WTC11 (cell line): ENCODE results near the gene FAM217B. TPM values are rescaled to one million over a fixed set of nuclear protein-coding genes. Genes with fewer than 3 reads are reported as not detected.

Experiments
- ATAC-seq: fragments of 200-7000 bp; cut with Tn5 transposase; 2 replicates; pipeline ENCODE4 v1.10.0; 2021; ENCODE audit warnings: mild to moderate bottlenecking, moderate library complexity
- CTCF ChIA-PET: fragments of 300-600 bp; sonication (Branson Sonifier 250); formaldehyde crosslinking; loops from one replicate; lab custom pipeline; 2021; ENCODE audit warnings: antibody characterized with exemption; lab: Charles Lee
- POLR2A ChIA-PET: fragments of 350-600 bp; sonication (Branson Sonifier 250); formaldehyde crosslinking; loops from one replicate; lab custom pipeline; 2021; ENCODE audit warnings: antibody characterized with exemption; lab: Charles Lee
- DNase-seq: peaks from one replicate; pipeline ENCODE4 v3.0.0; 2021; ENCODE audit warnings: low spot score
- H3K27ac Mint-ChIP-seq: 2 replicates; pipeline ENCODE4 v1.8.0; 2021; ENCODE audit warnings: mixed read lengths
- H3K27me3 Mint-ChIP-seq: 2 replicates; pipeline ENCODE4 v1.8.0; 2021; ENCODE audit warnings: low read depth, mild to moderate bottlenecking, moderate library complexity, mixed read lengths
- H3K36me3 Mint-ChIP-seq: 2 replicates; pipeline ENCODE4 v1.8.0; 2021; ENCODE audit warnings: mixed read lengths
- H3K4me1 Mint-ChIP-seq: 2 replicates; pipeline ENCODE4 v1.8.0; 2022; ENCODE audit warnings: mixed read lengths
- H3K4me3 Mint-ChIP-seq: 2 replicates; pipeline ENCODE4 v1.8.0; 2021; ENCODE audit warnings: mild to moderate bottlenecking, moderate library complexity, mixed read lengths
- H3K9me3 Mint-ChIP-seq: 2 replicates; pipeline ENCODE4 v1.8.0; 2021; ENCODE audit warnings: mixed read lengths
- ATF1 ChIP-seq: sonication (generic); formaldehyde crosslinking; IDR thresholded peaks from 2 replicates; pipeline ENCODE4 v1.8.1; 2023; ENCODE audit warnings: mild to moderate bottlenecking, moderate library complexity, missing genetic modification reagents
- E2F4 ChIP-seq: sonication (generic); formaldehyde crosslinking; IDR thresholded peaks from 2 replicates; pipeline ENCODE4 v1.8.1; 2022; ENCODE audit warnings: low read depth, mild to moderate bottlenecking, moderate library complexity, missing genetic modification reagents, borderline replicate concordance
- FOXJ3 ChIP-seq: sonication (generic); formaldehyde crosslinking; IDR thresholded peaks from 2 replicates; pipeline ENCODE4 v1.9.0; 2021; ENCODE audit warnings: missing genetic modification reagents, mild to moderate bottlenecking, borderline replicate concordance
- NFE2L1 ChIP-seq: sonication (generic); formaldehyde crosslinking; IDR thresholded peaks from 2 replicates; pipeline ENCODE4 v1.8.1; 2023; ENCODE audit warnings: missing genetic modification reagents
- NFYB ChIP-seq: sonication (generic); formaldehyde crosslinking; conservative IDR thresholded peaks from 2 replicates; pipeline ENCODE4 v1.8.0; 2022; ENCODE audit warnings: low read depth, missing genetic modification reagents
- RELA ChIP-seq: sonication (generic); formaldehyde crosslinking; IDR thresholded peaks from 2 replicates; pipeline ENCODE4 v1.8.1; 2022; ENCODE audit warnings: missing genetic modification reagents, mild to moderate bottlenecking, borderline replicate concordance
- TEAD4 ChIP-seq: sonication (generic); formaldehyde crosslinking; IDR thresholded peaks from 2 replicates; pipeline ENCODE4 v1.8.0; 2022; ENCODE audit warnings: mild to moderate bottlenecking, missing genetic modification reagents
- ZBTB21 ChIP-seq: sonication (generic); formaldehyde crosslinking; IDR thresholded peaks from 2 replicates; pipeline ENCODE4 v1.8.1; 2023; ENCODE audit warnings: mild to moderate bottlenecking, missing genetic modification reagents, borderline replicate concordance
- ZNF232 ChIP-seq: sonication (generic); formaldehyde crosslinking; IDR thresholded peaks from 2 replicates; pipeline ENCODE4 v1.8.0; 2022; ENCODE audit warnings: mild to moderate bottlenecking, missing genetic modification reagents
- ZNF281 ChIP-seq: sonication (generic); formaldehyde crosslinking; IDR thresholded peaks from 2 replicates; pipeline ENCODE4 v1.8.0; 2023; ENCODE audit warnings: mild to moderate bottlenecking, missing genetic modification reagents
- ZNF416 ChIP-seq: fragments of 250-450 bp; sonication (Bioruptor Pico); IDR thresholded peaks from 2 replicates; pipeline ENCODE4 v1.9.0; 2021; ENCODE audit warnings: mild to moderate bottlenecking, inconsistent platforms
- ZNF423 ChIP-seq: fragments of 250-450 bp; sonication (Bioruptor Pico); IDR thresholded peaks from 2 replicates; pipeline ENCODE4 v2.1.2; 2022; ENCODE audit warnings: mild to moderate bottlenecking, moderate library complexity
- ZNF532 ChIP-seq: fragments of 250-450 bp; sonication (Bioruptor Pico); IDR thresholded peaks from 2 replicates; pipeline ENCODE4 v1.9.0; 2021; ENCODE audit warnings: mild to moderate bottlenecking, borderline replicate concordance
- total RNA-seq: library from RNA; stranded (reverse); gene quantifications from 3 replicates; pipeline ENCODE4 v1.2.3, GENCODE V29; 2021
- TF ChIP-seq, protein P1 (sequence below): sonication (generic); formaldehyde crosslinking; IDR thresholded peaks from 2 replicates; pipeline ENCODE4 v1.8.0; 2022; ENCODE audit warnings: mild to moderate bottlenecking, missing genetic modification reagents
- TF ChIP-seq, protein P2 (sequence below): sonication (generic); formaldehyde crosslinking; IDR thresholded peaks from 2 replicates; pipeline ENCODE4 v1.8.0; 2022; ENCODE audit warnings: mild to moderate bottlenecking, missing genetic modification reagents
- TF ChIP-seq, protein P3 (sequence below): fragments of 250-450 bp; sonication (Bioruptor Pico); IDR thresholded peaks from 2 replicates; pipeline ENCODE4 v1.8.0; 2021; ENCODE audit warnings: mild to moderate bottlenecking
- TF ChIP-seq, protein P4 (sequence below): sonication (generic); formaldehyde crosslinking; IDR thresholded peaks from 2 replicates; pipeline ENCODE4 v1.8.0; 2022; ENCODE audit warnings: mild to moderate bottlenecking, missing genetic modification reagents

Gene FAM217B
- total RNA-seq, 1 experiment from 2014 or later = 14.8 TPM

DNA sequence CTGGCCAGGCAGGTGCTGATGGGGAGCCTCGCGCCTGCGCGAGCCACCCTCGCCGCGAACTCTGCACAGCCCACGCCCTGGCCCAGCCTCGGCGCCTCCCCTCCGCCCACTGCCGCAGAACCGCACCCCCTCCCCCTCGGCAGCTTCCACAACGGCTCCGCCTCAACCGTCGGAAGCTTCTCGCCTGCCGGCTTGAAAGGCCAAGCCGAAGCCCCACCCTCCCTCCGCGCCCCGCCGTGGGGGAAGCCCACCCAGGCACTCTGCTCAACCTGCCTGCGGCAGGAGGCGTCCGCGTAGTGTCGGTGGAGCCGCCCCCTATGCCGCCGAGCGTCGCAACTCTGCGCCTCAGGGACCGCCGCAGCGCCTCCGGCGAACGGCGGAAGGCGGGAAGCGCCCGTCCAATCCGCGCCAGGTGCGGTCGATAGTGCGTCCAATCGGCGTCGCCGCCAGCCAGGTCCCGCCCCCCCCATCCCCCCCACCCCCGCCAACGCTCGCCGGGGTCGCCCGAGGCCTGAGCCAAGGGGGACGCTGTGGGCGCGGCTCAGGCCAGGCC is 6.8 kb upstream of the FAM217B start, which contains the start of gene SYCP2:
Gene SYCP2 (minus strand): TSS at position 342 of the 553 bp plus-strand sequence. CDS start 11,224 bp downstream, outside the sequence.
- POLR2A ChIA-PET = no interaction called here
- DNase-seq (no peak), ATAC-seq (no peak)
- TF ChIP-seq NFE2L1 (CRISPR knock-in tag) = 0 out of 2 replicates have a peak, but pooled peaks have one; percentile 8
- TF ChIP-seq E2F4 (CRISPR knock-in tag) = no peak
- TF ChIP-seq, protein P1, sequence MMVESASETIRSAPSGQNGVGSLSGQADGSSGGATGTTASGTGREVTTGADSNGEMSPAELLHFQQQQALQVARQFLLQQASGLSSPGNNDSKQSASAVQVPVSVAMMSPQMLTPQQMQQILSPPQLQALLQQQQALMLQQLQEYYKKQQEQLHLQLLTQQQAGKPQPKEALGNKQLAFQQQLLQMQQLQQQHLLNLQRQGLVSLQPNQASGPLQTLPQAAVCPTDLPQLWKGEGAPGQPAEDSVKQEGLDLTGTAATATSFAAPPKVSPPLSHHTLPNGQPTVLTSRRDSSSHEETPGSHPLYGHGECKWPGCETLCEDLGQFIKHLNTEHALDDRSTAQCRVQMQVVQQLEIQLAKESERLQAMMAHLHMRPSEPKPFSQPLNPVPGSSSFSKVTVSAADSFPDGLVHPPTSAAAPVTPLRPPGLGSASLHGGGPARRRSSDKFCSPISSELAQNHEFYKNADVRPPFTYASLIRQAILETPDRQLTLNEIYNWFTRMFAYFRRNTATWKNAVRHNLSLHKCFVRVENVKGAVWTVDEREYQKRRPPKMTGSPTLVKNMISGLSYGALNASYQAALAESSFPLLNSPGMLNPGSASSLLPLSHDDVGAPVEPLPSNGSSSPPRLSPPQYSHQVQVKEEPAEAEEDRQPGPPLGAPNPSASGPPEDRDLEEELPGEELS (CRISPR knock-in tag) = no peak
- TF ChIP-seq ZNF232 (CRISPR knock-in tag) = no peak
- TF ChIP-seq, protein P2, sequence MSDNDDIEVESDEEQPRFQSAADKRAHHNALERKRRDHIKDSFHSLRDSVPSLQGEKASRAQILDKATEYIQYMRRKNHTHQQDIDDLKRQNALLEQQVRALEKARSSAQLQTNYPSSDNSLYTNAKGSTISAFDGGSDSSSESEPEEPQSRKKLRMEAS = peak; percentile 11; the same call in 1 of the 2 replicates
- peak; percentile 77 for TF ChIP-seq NFYB (CRISPR knock-in tag)
- TF ChIP-seq RELA (CRISPR knock-in tag) = no peak
- no peak for TF ChIP-seq ZNF532
- TF ChIP-seq ZBTB21 (CRISPR knock-in tag) = no peak
- peaks cover 58% of the 10 kb centered on the region for H3K27me3 Mint-ChIP-seq
- peak within 1 kb of the TSS; percentile 63 for H3K4me3 Mint-ChIP-seq
- CTCF ChIA-PET = interaction anchor here (1.1 to 3.2 kb wide), 23 partner anchors 10 to 405 kb away, joined by 3 to 37 read pairs (median 5); partner anchors contain the start of gene CDH26
- H3K9me3 Mint-ChIP-seq = peaks cover 2% of the 10 kb centered on the region; the same call in 1 of the 2 replicates
- H3K36me3 Mint-ChIP-seq = peaks cover 2% of the 10 kb centered on the region
- H3K27ac Mint-ChIP-seq = no peak within 1 kb of the TSS
- H3K4me1 Mint-ChIP-seq = peaks cover 6% of the 10 kb centered on the region; the same call in 1 of the 2 replicates

DNA sequence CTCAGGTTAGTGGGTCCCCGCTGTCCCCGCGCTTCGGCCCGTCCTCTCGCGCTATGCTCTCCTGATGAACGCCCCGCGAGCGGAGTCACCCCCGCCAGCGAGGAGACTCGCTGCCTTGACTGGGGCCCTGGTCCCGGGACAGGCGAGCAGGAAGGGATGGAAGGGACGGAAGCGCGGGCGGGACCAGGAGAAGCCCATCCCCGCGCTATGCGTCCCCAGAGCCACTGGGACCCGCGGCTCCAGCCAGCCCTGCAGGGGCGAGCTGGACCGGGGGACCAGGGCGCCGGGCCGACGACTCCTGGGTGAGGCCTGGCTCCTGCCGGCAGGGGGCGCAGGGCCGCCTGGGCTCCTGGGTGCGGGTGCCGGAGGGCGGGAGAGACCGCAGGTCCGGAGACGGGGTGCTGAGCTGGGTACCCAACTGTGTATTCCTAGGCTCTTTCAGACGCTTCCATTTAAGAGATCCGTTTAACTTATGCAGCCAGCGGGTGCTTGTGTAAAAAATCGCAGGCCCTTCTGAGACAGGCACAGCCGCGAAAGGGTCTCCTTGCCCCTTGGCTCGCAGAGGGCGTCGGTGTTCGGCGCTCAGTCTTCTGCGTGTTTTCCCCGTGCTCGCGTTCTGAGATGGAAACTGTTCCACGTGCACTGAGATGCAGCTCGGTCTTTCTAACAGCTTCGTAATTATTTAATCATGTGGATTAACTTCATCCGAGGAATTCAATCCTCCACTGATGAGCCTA is 6.2 kb upstream of the FAM217B start:
- peaks cover 8% of the 10 kb centered on the region for H3K36me3 Mint-ChIP-seq
- ChIA-PET CTCF (interaction anchor here (0.7 to 3.2 kb wide), 28 partner anchors 8 to 406 kb away, joined by 3 to 37 read pairs (median 4); partner anchors contain the start of genes CDH26 and PHACTR3), POLR2A (no interaction called here)
- ATAC-seq (peak; percentile 93), DNase-seq (peak; percentile 78)
- H3K4me3 Mint-ChIP-seq = peak overlapping the region; percentile 63
- no peak overlapping the region for H3K27ac Mint-ChIP-seq
- H3K27me3 Mint-ChIP-seq = peaks cover 59% of the 10 kb centered on the region
- H3K9me3 Mint-ChIP-seq = peaks cover 7% of the 10 kb centered on the region
- peaks cover 6% of the 10 kb centered on the region; the same call in 1 of the 2 replicates for H3K4me1 Mint-ChIP-seq
- TF ChIP-seq TEAD4 (CRISPR knock-in tag) = no peak
- TF ChIP-seq, protein P3, sequence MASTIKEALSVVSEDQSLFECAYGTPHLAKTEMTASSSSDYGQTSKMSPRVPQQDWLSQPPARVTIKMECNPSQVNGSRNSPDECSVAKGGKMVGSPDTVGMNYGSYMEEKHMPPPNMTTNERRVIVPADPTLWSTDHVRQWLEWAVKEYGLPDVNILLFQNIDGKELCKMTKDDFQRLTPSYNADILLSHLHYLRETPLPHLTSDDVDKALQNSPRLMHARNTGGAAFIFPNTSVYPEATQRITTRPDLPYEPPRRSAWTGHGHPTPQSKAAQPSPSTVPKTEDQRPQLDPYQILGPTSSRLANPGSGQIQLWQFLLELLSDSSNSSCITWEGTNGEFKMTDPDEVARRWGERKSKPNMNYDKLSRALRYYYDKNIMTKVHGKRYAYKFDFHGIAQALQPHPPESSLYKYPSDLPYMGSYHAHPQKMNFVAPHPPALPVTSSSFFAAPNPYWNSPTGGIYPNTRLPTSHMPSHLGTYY (CRISPR knock-in tag) = no peak
- TF ChIP-seq ZNF281 (CRISPR knock-in tag) = no peak
- no peak for TF ChIP-seq FOXJ3
- TF ChIP-seq, protein P4, sequence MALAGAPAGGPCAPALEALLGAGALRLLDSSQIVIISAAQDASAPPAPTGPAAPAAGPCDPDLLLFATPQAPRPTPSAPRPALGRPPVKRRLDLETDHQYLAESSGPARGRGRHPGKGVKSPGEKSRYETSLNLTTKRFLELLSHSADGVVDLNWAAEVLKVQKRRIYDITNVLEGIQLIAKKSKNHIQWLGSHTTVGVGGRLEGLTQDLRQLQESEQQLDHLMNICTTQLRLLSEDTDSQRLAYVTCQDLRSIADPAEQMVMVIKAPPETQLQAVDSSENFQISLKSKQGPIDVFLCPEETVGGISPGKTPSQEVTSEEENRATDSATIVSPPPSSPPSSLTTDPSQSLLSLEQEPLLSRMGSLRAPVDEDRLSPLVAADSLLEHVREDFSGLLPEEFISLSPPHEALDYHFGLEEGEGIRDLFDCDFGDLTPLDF = no peak
- TF ChIP-seq ATF1 (CRISPR knock-in tag) = no peak
- no peak for TF ChIP-seq ZNF416 (CRISPR knock-in tag)
- TF ChIP-seq, protein P2 = peak; percentile 59
- TF ChIP-seq ZNF423 (CRISPR knock-in tag) = peak; percentile 58
